Peyer's patch (tissue), 4 donors: ENCODE data around the gene SPATC1L. TPM values are rescaled to one million over a fixed set of nuclear protein-coding genes. Genes with fewer than 3 reads are reported as not detected.

Experiments
- DNase-seq, 3 donors: peaks; one replicate each; pipeline ENCODE4 v3.0.0-alpha.2; 2017 to 2019
- H3K27ac ChIP-seq, 4 donors: fragments of 200-600 bp; sonication (generic); one replicate each; pipeline ENCODE4 v1.5.1; 2016 to 2019
- H3K27me3 ChIP-seq, 2 donors: fragments of 200-600 bp; sonication (generic); one replicate each; pipeline ENCODE4 v1.5.1; 2019
- H3K36me3 ChIP-seq, 3 donors: fragments of 200-600 bp; sonication (generic); one replicate each; pipeline ENCODE4 v1.5.1; 2016 to 2019
- H3K4me1 ChIP-seq, 4 donors: fragments of 200-600 bp; sonication (generic); one replicate each; pipeline ENCODE4 v1.5.1; 2016 to 2019
- H3K4me3 ChIP-seq, 4 donors: fragments of 200-600 bp; sonication (generic); 1 replicate in 3 of 4; 2 replicates in 1 of 4; pipeline ENCODE4 v1.5.1; 2016 to 2019; ENCODE audit warnings: mild to moderate bottlenecking in 1 of 4
- H3K9me3 ChIP-seq, 4 donors: fragments of 200-600 bp; sonication (generic); one replicate each; pipeline ENCODE4 v1.5.1; 2016 to 2019; ENCODE audit warnings: mild to moderate bottlenecking in 1 of 4
- POLR2A ChIP-seq, 2 donors: fragments of 450-650 bp; IDR thresholded peaks; one replicate each; pipeline ENCODE4 v1.5.1; 2017; ENCODE audit warnings: antibody characterized with exemption in 2 of 2, mild to moderate bottlenecking in 2 of 2, moderate library complexity in 2 of 2
- total RNA-seq, 4 donors: library from RNA; depleted of rRNA; stranded (reverse); fragments of >200 nt; gene quantifications; one replicate each; pipeline ENCODE4 v1.1.0, GENCODE V29; 2016
- TF ChIP-seq, protein P1 (sequence below), 6 experiments: fragments of 450-650 bp in 4 of 6; fragments of 200-600 bp in 2 of 6; sonication (generic) in 1 of 6; IDR thresholded peaks; one replicate each; pipeline ENCODE4 v1.5.1; 2017 to 2019; ENCODE audit warnings: antibody characterized with exemption in 6 of 6, mild to moderate bottlenecking in 3 of 6, moderate library complexity in 1 of 6

Gene SPATC1L
- total RNA-seq, 4 donors from 2014 or later: 1.1 to 13.2 (median 2.6) TPM

GRCh38 chr21:46217511-46218196, 33.4 kb upstream of the SPATC1L start:
- Histone ChIP-seq H3K9me3 (no peaks in the 10 kb centered on the region), H3K4me1 (no peaks in the 10 kb centered on the region), H3K27me3 (no peaks in the 10 kb centered on the region), H3K4me3 (no peak overlapping the region), H3K27ac (no peak overlapping the region), H3K36me3 (peaks cover 0 to 92% (median 0%) of the 10 kb centered on the region in 3 donors)
- no peak for TF ChIP-seq POLR2A (IDR thresholded peaks at IDR 0.05)
- TF ChIP-seq, protein P1, sequence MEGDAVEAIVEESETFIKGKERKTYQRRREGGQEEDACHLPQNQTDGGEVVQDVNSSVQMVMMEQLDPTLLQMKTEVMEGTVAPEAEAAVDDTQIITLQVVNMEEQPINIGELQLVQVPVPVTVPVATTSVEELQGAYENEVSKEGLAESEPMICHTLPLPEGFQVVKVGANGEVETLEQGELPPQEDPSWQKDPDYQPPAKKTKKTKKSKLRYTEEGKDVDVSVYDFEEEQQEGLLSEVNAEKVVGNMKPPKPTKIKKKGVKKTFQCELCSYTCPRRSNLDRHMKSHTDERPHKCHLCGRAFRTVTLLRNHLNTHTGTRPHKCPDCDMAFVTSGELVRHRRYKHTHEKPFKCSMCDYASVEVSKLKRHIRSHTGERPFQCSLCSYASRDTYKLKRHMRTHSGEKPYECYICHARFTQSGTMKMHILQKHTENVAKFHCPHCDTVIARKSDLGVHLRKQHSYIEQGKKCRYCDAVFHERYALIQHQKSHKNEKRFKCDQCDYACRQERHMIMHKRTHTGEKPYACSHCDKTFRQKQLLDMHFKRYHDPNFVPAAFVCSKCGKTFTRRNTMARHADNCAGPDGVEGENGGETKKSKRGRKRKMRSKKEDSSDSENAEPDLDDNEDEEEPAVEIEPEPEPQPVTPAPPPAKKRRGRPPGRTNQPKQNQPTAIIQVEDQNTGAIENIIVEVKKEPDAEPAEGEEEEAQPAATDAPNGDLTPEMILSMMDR (IDR thresholded peaks at IDR 0.05): no peak
- DNase-seq: peak in 2 of 3 donors; percentile 42 to 49

DNA sequence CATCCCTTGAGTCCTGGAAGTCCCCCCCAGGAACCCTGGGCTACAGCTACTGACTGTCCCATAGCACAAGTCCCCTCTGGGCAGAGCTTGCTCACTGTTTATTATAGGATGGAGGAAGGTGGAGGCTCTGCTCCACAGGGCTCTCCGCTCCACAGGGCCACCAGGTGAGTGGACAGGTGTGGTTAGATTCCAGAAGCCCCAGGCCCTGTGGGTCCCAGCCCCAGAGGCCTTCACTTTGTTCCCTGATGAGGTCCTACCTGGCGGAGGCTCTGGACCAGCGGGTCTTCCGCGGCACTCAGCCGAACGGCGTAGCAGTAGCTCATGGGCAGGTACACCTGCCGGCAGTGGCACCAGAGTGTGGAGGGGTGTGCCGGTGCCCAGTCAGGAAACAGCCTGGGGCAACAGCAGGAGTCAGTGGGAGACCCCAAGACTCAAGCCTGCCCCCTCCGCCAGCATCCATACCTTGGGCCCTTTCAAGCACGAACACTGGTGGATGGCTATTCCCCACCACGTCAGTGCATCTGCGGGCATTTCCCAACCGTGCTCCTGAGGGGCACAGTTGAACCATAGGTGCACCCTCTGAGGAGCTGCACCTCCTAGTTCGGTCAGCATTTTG, 32.0 kb upstream of the SPATC1L start:
- Histone ChIP-seq H3K9me3 (no peaks in the 10 kb centered on the region), H3K36me3 (peaks cover 0 to 94% (median 0%) of the 10 kb centered on the region in 3 donors), H3K4me1 (no peaks in the 10 kb centered on the region), H3K27me3 (no peaks in the 10 kb centered on the region), H3K4me3 (no peak overlapping the region), H3K27ac (no peak overlapping the region)
- peak in 2 of 3 donors; percentile 32 to 43 for DNase-seq
- TF ChIP-seq POLR2A (IDR thresholded peaks at IDR 0.05): no peak
- TF ChIP-seq, protein P1 (IDR thresholded peaks at IDR 0.05): no peak

DNA sequence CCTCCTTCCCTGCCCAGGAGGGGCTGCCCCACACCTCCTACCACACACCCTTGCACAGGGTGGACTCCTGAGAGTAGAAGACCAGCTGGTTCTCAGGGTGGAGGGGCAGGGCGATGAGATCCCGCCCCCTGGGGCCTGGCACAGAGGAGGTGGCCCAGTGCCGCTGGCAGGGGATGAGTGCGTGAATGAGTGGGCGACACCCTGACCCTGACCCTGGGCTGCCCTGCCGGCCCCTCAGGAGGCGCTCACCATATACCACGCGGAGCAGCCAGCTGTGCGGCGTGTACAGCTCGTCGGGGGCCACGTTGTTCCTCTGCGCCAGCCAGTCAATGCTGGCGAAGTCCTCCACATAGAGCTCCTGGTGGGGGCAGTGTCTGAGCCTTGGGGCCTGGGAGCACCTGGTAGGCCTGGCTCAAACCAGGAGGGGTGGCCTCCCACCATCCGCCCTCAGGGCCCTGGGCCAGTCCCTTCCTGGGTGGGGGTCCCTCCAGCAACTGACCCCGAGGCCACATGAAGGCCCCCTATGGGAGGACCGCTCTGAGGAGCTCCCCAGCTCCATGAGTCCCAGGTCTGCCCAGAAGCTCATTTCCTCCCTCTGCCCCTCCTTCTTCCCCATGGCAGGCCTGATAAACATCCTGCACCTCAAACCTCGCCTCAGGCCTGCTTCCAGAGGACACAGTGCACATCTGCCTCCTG, 31.3 kb upstream of the SPATC1L start:
- TF ChIP-seq, protein P1 (IDR thresholded peaks at IDR 0.05): no peak
- no peak for TF ChIP-seq POLR2A (IDR thresholded peaks at IDR 0.05)
- peak in 2 of 3 donors; percentile 35 to 42 for DNase-seq

GRCh38 chr21:46214478-46215340, 30.4 kb upstream of the SPATC1L start:
- Histone ChIP-seq H3K9me3 (no peaks in the 10 kb centered on the region), H3K27me3 (no peaks in the 10 kb centered on the region), H3K27ac (no peak overlapping the region), H3K36me3 (peaks cover 0 to 91% (median 0%) of the 10 kb centered on the region in 3 donors), H3K4me3 (no peak overlapping the region), H3K4me1 (no peaks in the 10 kb centered on the region)
- TF ChIP-seq, protein P1 (IDR thresholded peaks at IDR 0.05): no peak
- TF ChIP-seq POLR2A (IDR thresholded peaks at IDR 0.05): no peak
- DNase-seq: peak in 2 of 3 donors; percentile 28 to 32

More for the DNA sequence above, 31.3 kb upstream of the SPATC1L start:
- no peaks in the 10 kb centered on the region for H3K27me3 ChIP-seq
- H3K9me3 ChIP-seq: no peaks in the 10 kb centered on the region
- H3K4me1 ChIP-seq: no peaks in the 10 kb centered on the region
- H3K27ac ChIP-seq: no peak overlapping the region
- H3K4me3 ChIP-seq: no peak overlapping the region
- H3K36me3 ChIP-seq: peaks cover 0 to 94% (median 0%) of the 10 kb centered on the region in 3 donors
